Loucy (cell line): Measurements from ENCODE around the gene PRRT4.

Experiments used
- CTCF ChIP-seq: fragments of 200-600 bp; sonication (generic); conservative IDR thresholded peaks from 2 replicates; pipeline ENCODE4 v1.5.1; 2014; ENCODE audit warnings: mild to moderate bottlenecking, antibody characterized with exemption, low read length
- EZH2phosphoT487 ChIP-seq: fragments of 200-600 bp; IDR thresholded peaks from 2 replicates; pipeline ENCODE4 v1.6.1; 2018; ENCODE audit warnings: antibody characterized with exemption, mild to moderate bottlenecking, moderate library complexity, borderline replicate concordance

- TF ChIP-seq CTCF (no peak), EZH2phosphoT487 (no peak)
Observed at GRCh38 chr7:128307061-128307460, 54.4 kb downstream of the PRRT4 start.
